ENCODE measurements around the gene AP3D1.

AP3D1 gene

GRCh38 chr19:2115324-2115723 is 36.0 kb downstream of the AP3D1 start:
- TF ChIP-seq CTCF (IDR thresholded peaks at IDR 0.05; ENCODE audit: low read depth, low read length, missing control alignments) = no peak
- Histone ChIP-seq H3K27ac (no peak overlapping the region), H3K36me3 (replicated peaks) (peaks cover 91% of the 10 kb centered on the region), H3K27me3 (replicated peaks) (no peaks in the 10 kb centered on the region), H3K4me3 (ENCODE audit: low read depth, low read length) (no peak overlapping the region)
- in situ Hi-C loops (cut with HindIII; ENCODE audit: low pct_ligation_motif_present, low sequenced_read_pairs) = no loop called here
- DNase-seq = no peak

DNA sequence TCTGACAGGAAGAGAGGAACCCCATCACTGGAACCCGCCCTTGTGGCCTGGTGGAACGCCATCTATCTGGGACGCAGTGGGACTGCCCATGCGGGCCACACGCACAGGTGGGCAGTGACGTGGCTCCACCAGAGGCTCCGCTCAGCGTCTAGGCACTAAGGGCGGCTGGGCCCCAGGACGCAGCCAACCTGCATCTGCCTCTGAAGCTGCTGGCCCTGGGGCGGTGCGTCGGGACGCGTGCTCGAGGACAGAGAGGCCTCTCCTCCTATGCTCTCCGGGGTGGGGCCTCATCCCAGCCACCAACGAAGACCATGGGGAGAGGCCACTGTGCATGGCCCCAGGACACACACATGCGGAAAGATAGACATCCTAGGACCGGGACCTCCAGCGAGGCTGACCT is 36.5 kb downstream of the AP3D1 start:
- TF ChIP-seq CTCF (IDR thresholded peaks at IDR 0.05; ENCODE audit: low read depth, low read length, missing control alignments) = no peak
- peaks cover 92% of the 10 kb centered on the region for H3K36me3 ChIP-seq (replicated peaks)
- in situ Hi-C loops (cut with HindIII; ENCODE audit: low pct_ligation_motif_present, low sequenced_read_pairs) = no loop called here

GRCh38 chr19:2114218-2114617 is 37.1 kb downstream of the AP3D1 start:
- no peak for DNase-seq
- in situ Hi-C loops (cut with HindIII; ENCODE audit: low pct_ligation_motif_present, low sequenced_read_pairs) = no loop called here
- H3K27ac ChIP-seq = no peak overlapping the region
- no peaks in the 10 kb centered on the region for H3K27me3 ChIP-seq (replicated peaks)
- TF ChIP-seq CTCF (IDR thresholded peaks at IDR 0.05; ENCODE audit: low read depth, low read length, missing control alignments) = no peak
- no peak overlapping the region for H3K4me3 ChIP-seq (ENCODE audit: low read depth, low read length)
- peaks cover 94% of the 10 kb centered on the region for H3K36me3 ChIP-seq (replicated peaks)

More for the DNA sequence above, 36.5 kb downstream of the AP3D1 start:
- Histone ChIP-seq H3K27me3 (replicated peaks) (no peaks in the 10 kb centered on the region), H3K4me3 (ENCODE audit: low read depth, low read length) (no peak overlapping the region), H3K27ac (no peak overlapping the region)
- DNase-seq = no peak

- Histone ChIP-seq H3K27ac (no peak overlapping the region), H3K4me3 (ENCODE audit: low read depth, low read length) (no peak overlapping the region), H3K36me3 (replicated peaks) (peaks cover 94% of the 10 kb centered on the region), H3K27me3 (replicated peaks) (no peaks in the 10 kb centered on the region)
- no peak for TF ChIP-seq CTCF (IDR thresholded peaks at IDR 0.05; ENCODE audit: low read depth, low read length, missing control alignments)
- peak; percentile 36 for DNase-seq
- in situ Hi-C loops (cut with HindIII; ENCODE audit: low pct_ligation_motif_present, low sequenced_read_pairs) = no loop called here
Observed at GRCh38 chr19:2113439-2114211, 37.7 kb downstream of the AP3D1 start.

DNA sequence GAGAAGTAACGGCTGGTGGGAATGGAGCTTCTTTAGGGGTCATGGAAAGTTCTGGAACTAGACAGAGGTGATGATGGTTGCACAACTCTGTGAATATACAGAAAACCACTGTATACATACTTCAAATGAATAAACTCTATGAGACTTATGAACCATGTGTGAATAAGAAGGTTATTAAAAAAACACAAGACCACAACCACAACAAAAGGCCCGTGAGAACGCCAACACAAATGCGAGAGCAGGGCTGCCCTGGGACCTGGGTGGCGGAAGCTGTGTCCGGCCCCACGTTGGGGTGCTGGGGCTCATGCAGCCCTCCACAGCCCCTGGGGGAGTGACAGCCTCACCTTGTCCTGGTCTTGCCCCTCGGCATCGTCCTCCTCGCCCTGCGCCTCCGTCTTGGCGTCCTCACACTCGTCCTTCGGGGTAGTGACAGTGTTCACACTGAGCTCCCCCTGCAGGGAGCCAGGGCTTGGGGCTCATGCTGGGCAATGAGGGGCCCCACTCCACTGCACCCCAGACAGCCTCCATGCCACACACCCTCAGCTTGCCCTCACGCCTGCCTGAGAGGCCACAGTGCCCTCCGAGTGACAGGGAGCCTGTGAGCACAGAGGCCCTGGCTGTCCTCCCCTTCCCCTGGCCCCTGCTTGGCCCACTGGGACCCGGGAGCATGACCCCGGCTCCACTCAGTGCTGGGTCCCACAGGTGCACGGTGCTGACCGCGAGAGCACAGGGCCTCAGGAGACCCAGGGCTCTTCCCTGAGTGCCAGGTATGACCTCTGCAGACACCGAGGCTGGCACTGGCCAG is 38.6 kb downstream of the AP3D1 start:
- DNase-seq = no peak
- H3K27ac ChIP-seq = no peak overlapping the region
- H3K4me3 ChIP-seq (ENCODE audit: low read depth, low read length) = no peak overlapping the region
- in situ Hi-C loops (cut with HindIII; ENCODE audit: low pct_ligation_motif_present, low sequenced_read_pairs) = no loop called here
- no peaks in the 10 kb centered on the region for H3K27me3 ChIP-seq (replicated peaks)
- TF ChIP-seq CTCF (IDR thresholded peaks at IDR 0.05; ENCODE audit: low read depth, low read length, missing control alignments) = no peak
- peaks cover 94% of the 10 kb centered on the region for H3K36me3 ChIP-seq (replicated peaks)

All from brain microvascular endothelial cell (primary cell).